SK-N-SH (cell line): ENCODE measurements around the gene TYW1. TPM values are rescaled to one million over a fixed set of nuclear protein-coding genes. Genes with fewer than 3 reads are reported as not detected.
"Not testable (repeated sequence)": the region's sequence is repeated elsewhere in the genome, so short reads cannot be mapped to it uniquely, and the experiment has no call there.

ENCODE experiments used
- CTCF ChIA-PET: fragments of 300-600, 350-600 bp; formaldehyde crosslinking; extraction: SDS; loops from one replicate; lab custom pipeline; 2021; lab: Yijun Ruan, JAX
- POLR2A ChIA-PET: fragments of 350-600 bp; sonication (Branson Sonifier 250); formaldehyde crosslinking; extraction: SDS; loops from one replicate; lab custom pipeline; 2020; ENCODE audit warnings: antibody characterized with exemption, inconsistent platforms; lab: Yijun Ruan, JAX
- DNase-seq: peaks from one replicate; pipeline ENCODE4 v3.0.0; 2012
- H2AFZ ChIP-seq: fragments of 200-600 bp; sonication (generic); 2 replicates; pipeline ENCODE4 v1.8.1; 2016; ENCODE audit warnings: antibody characterized with exemption, mild to moderate bottlenecking, low read depth
- H3F3A ChIP-seq: fragments of 200-600 bp; sonication (generic); replicated peaks from 2 replicates; pipeline ENCODE3; 2016; ENCODE audit warnings: antibody characterized with exemption, mild to moderate bottlenecking; ENCODE audit not compliant: insufficient read depth
- H3K27ac ChIP-seq, 2 experiments: fragments of 200-500 bp in 1 of 2; fragments of 200-600 bp in 1 of 2; sonication (Bioruptor generic) in 1 of 2; sonication (generic), shearing (Covaris generic) in 1 of 2; 2 replicates each; pipeline versions ENCODE4 v1.5.1 to v1.6.1; 2014 to 2016; ENCODE audit warnings: low read depth in 2 of 2, inconsistent platforms in 1 of 2, low read length in 1 of 2, mild to moderate bottlenecking in 1 of 2, mixed read lengths in 1 of 2
- H3K27me3 ChIP-seq: fragments of 200-600 bp; sonication (generic), shearing (Covaris generic); 2 replicates; pipeline ENCODE4 v1.6.1; 2016; ENCODE audit warnings: mixed run types; ENCODE audit not compliant: insufficient read depth
- H3K36me3 ChIP-seq, 2 experiments: fragments of 200-500 bp in 1 of 2; fragments of 200-600 bp in 1 of 2; sonication (Bioruptor generic) in 1 of 2; sonication (generic) in 1 of 2; replicated peaks in 1 of 2; 2 replicates each; pipeline versions ENCODE3 to v1.5.1; 2014 to 2016; ENCODE audit warnings: low read length in 1 of 2, mild to moderate bottlenecking in 1 of 2; ENCODE audit not compliant: insufficient read depth in 2 of 2, control insufficient read depth in 1 of 2
- H3K4me1 ChIP-seq, 2 experiments: fragments of 200-500 bp in 1 of 2; fragments of 200-600 bp in 1 of 2; sonication (Bioruptor generic) in 1 of 2; sonication (generic), shearing (Covaris generic) in 1 of 2; 2 replicates each; pipeline versions ENCODE4 v1.5.1 to v1.6.1; 2014 to 2016; ENCODE audit warnings: low read depth in 1 of 2, low read length in 1 of 2, mixed run types in 1 of 2; ENCODE audit not compliant: insufficient read depth in 2 of 2, control insufficient read depth in 1 of 2
- H3K4me2 ChIP-seq: fragments of 200-600 bp; sonication (generic), shearing (Covaris generic); 2 replicates; pipeline ENCODE4 v1.6.1; 2017; ENCODE audit warnings: mixed run types
- H3K4me3 ChIP-seq, 2 experiments: fragments of 200-500 bp in 1 of 2; fragments of 200-600 bp in 1 of 2; sonication (Bioruptor generic) in 1 of 2; sonication (generic), shearing (Covaris generic) in 1 of 2; 2 replicates each; pipeline versions ENCODE4 v1.5.1 to v1.8.1; 2014 to 2016; ENCODE audit warnings: low read depth in 2 of 2, inconsistent platforms in 1 of 2, low read length in 1 of 2, mild to moderate bottlenecking in 1 of 2, mixed read lengths in 1 of 2, moderate library complexity in 1 of 2
- H3K79me2 ChIP-seq: fragments of 200-600 bp; sonication (generic); 2 replicates; pipeline ENCODE4 v1.8.1; 2017; ENCODE audit warnings: mild to moderate bottlenecking; ENCODE audit not compliant: insufficient read depth
- H3K9ac ChIP-seq: fragments of 200-600 bp; sonication (generic); 2 replicates; pipeline ENCODE4 v1.6.1; 2017; ENCODE audit warnings: mixed run types
- H3K9me2 ChIP-seq: fragments of 200-600 bp; sonication (generic); 2 replicates; pipeline ENCODE4 v1.6.1; 2017; ENCODE audit warnings: mixed run types
- H3K9me3 ChIP-seq: fragments of 200-600 bp; sonication (generic); 2 replicates; pipeline ENCODE4 v1.6.1; 2017; ENCODE audit warnings: mixed run types, mild to moderate bottlenecking, moderate library complexity
- H4K20me1 ChIP-seq: fragments of 200-600 bp; sonication (generic); 2 replicates; pipeline ENCODE4 v1.6.1; 2017; ENCODE audit warnings: mild to moderate bottlenecking, mixed run types; ENCODE audit not compliant: insufficient read depth
- CTCF ChIP-seq: fragments of 200-600 bp; sonication (generic); IDR thresholded peaks from 2 replicates; pipeline ENCODE4 v1.6.1; 2017; ENCODE audit warnings: antibody characterized with exemption, mild to moderate bottlenecking, moderate library complexity
- ELF1 ChIP-seq: IDR thresholded peaks from 2 replicates; pipeline ENCODE4 v1.4.0; 2012
- EP300 ChIP-seq, 2 experiments: IDR thresholded peaks; 2 replicates each; pipeline versions ENCODE4 v1.4.0 to v1.6.1; 2012; ENCODE audit warnings: borderline replicate concordance in 1 of 2, low read depth in 1 of 2, low read length in 1 of 2
- FOXM1 ChIP-seq: IDR thresholded peaks from 2 replicates; pipeline ENCODE4 v1.4.0; 2012; ENCODE audit warnings: low read depth, mild to moderate bottlenecking
- NFIC ChIP-seq: IDR thresholded peaks from 2 replicates; pipeline ENCODE4 v1.4.0; 2012; ENCODE audit warnings: borderline replicate concordance
- POLR2AphosphoS5 ChIP-seq: IDR thresholded peaks from 2 replicates; pipeline ENCODE4 v1.6.1; 2012; ENCODE audit warnings: low read depth, low read length
- RAD21 ChIP-seq: IDR thresholded peaks from 2 replicates; pipeline ENCODE4 v1.6.1; 2012; ENCODE audit warnings: mild to moderate bottlenecking, low read length
- REST ChIP-seq: IDR thresholded peaks from 2 replicates; pipeline ENCODE4 v1.6.1; 2012; ENCODE audit warnings: mild to moderate bottlenecking, low read depth, low read length, moderate library complexity
- RFX5 ChIP-seq: IDR thresholded peaks from 2 replicates; pipeline ENCODE4 v1.6.1; 2012; ENCODE audit warnings: mild to moderate bottlenecking, improper control_type of control experiment, low read length
- RXRA ChIP-seq: IDR thresholded peaks from 2 replicates; pipeline ENCODE4 v1.4.0; 2012; ENCODE audit warnings: low read depth, mild to moderate bottlenecking, borderline replicate concordance
- TAF1 ChIP-seq: IDR thresholded peaks from 2 replicates; pipeline ENCODE4 v1.6.1; 2012; ENCODE audit warnings: low read depth, mild to moderate bottlenecking, low read length, moderate library complexity, borderline replicate concordance
- TCF12 ChIP-seq: IDR thresholded peaks from 2 replicates; pipeline ENCODE4 v1.4.0; 2012
- YY1 ChIP-seq: IDR thresholded peaks from 2 replicates; pipeline ENCODE4 v1.4.0; 2012; ENCODE audit warnings: low read depth, mild to moderate bottlenecking
- ZBTB33 ChIP-seq: IDR thresholded peaks from 2 replicates; pipeline ENCODE4 v1.4.0; 2012; ENCODE audit warnings: low read depth, borderline replicate concordance
- WGBS: methylation state at CpG from one replicate; pipeline ENCODE4 v1.1.6; 2017; ENCODE audit warnings: low lambda C conversion rate; 5-methylcytosine and 5-hydroxymethylcytosine counted together
- polyA plus RNA-seq, 3 experiments: library from polyadenylated mRNA; depleted of rRNA; stranded (reverse); fragments of >200 nt; gene quantifications; 2 replicates each; pipeline ENCODE4 v1.2.3, GENCODE V29; 2012

Gene TYW1
- polyA plus RNA-seq, 1 of the 3 experiments (the other 2 are of a cell fraction), result 15.0 TPM

GRCh38 chr7:67000601-67001258, 4.1 kb downstream of the TYW1 start:
- CTCF ChIA-PET, result interaction anchor here (1.5 kb wide), 1 partner anchor 156 kb away, joined by 3 read pairs; no protein-coding TSS in a partner anchor

GRCh38 chr7:67004145-67004544, 7.5 kb downstream of the TYW1 start:
- Histone ChIP-seq H3K79me2 (peaks cover 58% of the 10 kb centered on the region; the same call in 1 of the 2 replicates), H3K36me3 (peaks cover 6 to 47% of the 10 kb centered on the region in 2 experiments)
- H2AFZ ChIP-seq, H4K20me1 ChIP-seq, H3F3A ChIP-seq, H3K4me1 ChIP-seq, H3K9me2 ChIP-seq, H3K4me3 ChIP-seq, POLR2A ChIA-PET, H3K9me3 ChIP-seq, H3K9ac ChIP-seq, DNase-seq, H3K27me3 ChIP-seq, CTCF ChIA-PET, H3K27ac ChIP-seq, H3K4me2 ChIP-seq: not testable (repeated sequence)
- 88% methylated on average over 2 of the region's 2 CpGs for WGBS

More at GRCh38 chr7:67000601-67001258, 4.1 kb downstream of the TYW1 start:
- H3K4me2 ChIP-seq, POLR2A ChIA-PET, H3K9me3 ChIP-seq: not testable (repeated sequence)
- peak; percentile 22; the same call in 1 of the 2 replicates for TF ChIP-seq RAD21
- peak; percentile 49 for TF ChIP-seq CTCF
- TF ChIP-seq, all 33 proteins: peak for 2; not testable (repeated sequence) for 31
- H3F3A ChIP-seq, result peaks cover 13% of the 10 kb centered on the region
- not testable (repeated sequence) for H3K4me3 ChIP-seq, H3K9ac ChIP-seq, H3K4me1 ChIP-seq, H3K9me2 ChIP-seq, H2AFZ ChIP-seq, DNase-seq, H3K27me3 ChIP-seq, H4K20me1 ChIP-seq, H3K27ac ChIP-seq
- peaks cover 57% of the 10 kb centered on the region for H3K79me2 ChIP-seq
- H3K36me3 ChIP-seq, result peaks cover 6 to 17% of the 10 kb centered on the region in 2 experiments
- 41% methylated on average over 4 of the region's 5 CpGs for WGBS

GRCh38 chr7:67006965-67007364, 10.3 kb downstream of the TYW1 start:
- no peak overlapping the region for H3K4me2 ChIP-seq
- ChIA-PET CTCF (interaction anchor here (1.0 to 1.5 kb wide), 2 partner anchors 21 to 976 kb away, joined by 3 to 4 read pairs; no protein-coding TSS in a partner anchor), POLR2A (no interaction called here)
- no peak overlapping the region for H3K27ac ChIP-seq
- peaks cover 5 to 69% of the 10 kb centered on the region in 2 experiments for H3K36me3 ChIP-seq
- peaks cover 49% of the 10 kb centered on the region; the same call in 1 of the 2 replicates for H3K79me2 ChIP-seq
- no peaks in the 10 kb centered on the region for H4K20me1 ChIP-seq
- H3F3A ChIP-seq, result no peaks in the 10 kb centered on the region
- H3K27me3 ChIP-seq, result no peaks in the 10 kb centered on the region
- no peak overlapping the region for H3K4me3 ChIP-seq
- no peaks in the 10 kb centered on the region for H3K9me3 ChIP-seq
- 98% methylated on average over 2 of the region's 2 CpGs for whole genome bisulfite sequencing
- H3K9me2 ChIP-seq, result no peaks in the 10 kb centered on the region
- no peak for DNase-seq
- H3K4me1 ChIP-seq, result no peaks in the 10 kb centered on the region
- no peak overlapping the region for H3K9ac ChIP-seq
- no peak overlapping the region for H2AFZ ChIP-seq
- no peak for TF ChIP-seq RXRA
- TF ChIP-seq FOXM1, result no peak
- no peak for TF ChIP-seq ZBTB33
- no peak for TF ChIP-seq NFIC
- no peak for TF ChIP-seq YY1
- TF ChIP-seq TAF1, result no peak
- no peak for TF ChIP-seq RFX5
- no peak for TF ChIP-seq POLR2AphosphoS5
- no peak for TF ChIP-seq ELF1
- no peak for TF ChIP-seq TCF12
- TF ChIP-seq EP300 (IDR thresholded peaks at IDR 0.05; ENCODE audit: borderline replicate concordance in 1 of 2, low read depth in 1 of 2, low read length in 1 of 2), result no peak
- TF ChIP-seq REST, result no peak
- no peak for TF ChIP-seq RAD21
